Measurements from ENCODE around the gene CRMP1. TPM values are rescaled to one million over a fixed set of nuclear protein-coding genes. Genes with fewer than 3 reads are reported as not detected.

The CRMP1 gene
- polyA plus RNA-seq, 1 donor (not counting 4 experiments of a cell fraction or from before 2014, with no cell fraction given), result 0.03 TPM

GRCh38 chr4:5836943-5837342 is 55.9 kb downstream of the CRMP1 start:
- dilution Hi-C loops (cut with MboI; ENCODE audit: extremely low pct_ligation_motif_present, low sequenced_read_pairs), result no loop called here
- no peak overlapping the region for H3K4me2 ChIP-seq (ENCODE audit: control insufficient read depth, extremely low read depth, insufficient read depth, low read depth, low read length)
- H4K20me1 ChIP-seq (ENCODE audit: control insufficient read depth, extremely low read depth, insufficient read depth, low read length), result no peaks in the 10 kb centered on the region
- no peaks in the 10 kb centered on the region for H3K79me2 ChIP-seq (ENCODE audit: control insufficient read depth, insufficient read depth, low read length)
- TF ChIP-seq EZH2 (IDR thresholded peaks at IDR 0.05; ENCODE audit: low read length) (no peak), CTCF (optimal IDR thresholded peaks at IDR 0.05 in 1 of 3, IDR thresholded peaks at IDR 0.05 in 1 of 3, conservative IDR thresholded peaks at IDR 0.05 in 1 of 3; ENCODE audit: extremely low read depth in 1 of 3, insufficient read depth in 2 of 3, low read length in 3 of 3) (no peak)
- no peak overlapping the region for H3K4me3 ChIP-seq (ENCODE audit: control insufficient read depth in 2 of 3, extremely low read depth in 1 of 3, insufficient read depth in 2 of 3, low read depth in 1 of 3, low read length in 3 of 3)
- H3K27ac ChIP-seq (ENCODE audit: control insufficient read depth, insufficient read depth, low read length), result no peak overlapping the region
- no peaks in the 10 kb centered on the region for H3K9me3 ChIP-seq (ENCODE audit: control insufficient read depth, low read depth, low read length)
- no peaks in the 10 kb centered on the region for H3K27me3 ChIP-seq (ENCODE audit: control insufficient read depth, extremely low read depth, insufficient read depth, low read length)
- no peaks in the 10 kb centered on the region for H3K36me3 ChIP-seq (ENCODE audit: control insufficient read depth in 2 of 2, extremely low read depth in 1 of 2, insufficient read depth in 2 of 2, low read length in 2 of 2)
- H3K9ac ChIP-seq (ENCODE audit: control insufficient read depth, extremely low read depth, insufficient read depth, low read length), result no peak overlapping the region
- H3K4me1 ChIP-seq (ENCODE audit: control insufficient read depth, extremely low read depth, insufficient read depth, low read length), result no peaks in the 10 kb centered on the region
- DNase-seq (ENCODE audit: low read depth, low spot score) (no peak), FAIRE-seq (no peak)
- no peaks in the 10 kb centered on the region for H3K9me1 ChIP-seq (ENCODE audit: control insufficient read depth, extremely low read depth, insufficient read depth, low read length)
- no peak overlapping the region for H2AFZ ChIP-seq (ENCODE audit: control insufficient read depth, low read length)

- H3K36me3 ChIP-seq (ENCODE audit: control insufficient read depth in 2 of 2, extremely low read depth in 1 of 2, insufficient read depth in 2 of 2, low read length in 2 of 2), result peaks cover 4 to 12% of the 10 kb centered on the region in 2 experiments
- TF ChIP-seq EZH2 (IDR thresholded peaks at IDR 0.05; ENCODE audit: low read length) (no peak), CTCF (optimal IDR thresholded peaks at IDR 0.05 in 1 of 3, IDR thresholded peaks at IDR 0.05 in 1 of 3, conservative IDR thresholded peaks at IDR 0.05 in 1 of 3; ENCODE audit: extremely low read depth in 1 of 3, insufficient read depth in 2 of 3, low read length in 3 of 3) (no peak)
- no peaks in the 10 kb centered on the region for H3K9me3 ChIP-seq (ENCODE audit: control insufficient read depth, low read depth, low read length)
- no peak overlapping the region for H2AFZ ChIP-seq (ENCODE audit: control insufficient read depth, low read length)
- H3K9ac ChIP-seq (ENCODE audit: control insufficient read depth, extremely low read depth, insufficient read depth, low read length), result no peak overlapping the region
- dilution Hi-C loops (cut with MboI; ENCODE audit: extremely low pct_ligation_motif_present, low sequenced_read_pairs), result no loop called here
- DNase-seq (ENCODE audit: low read depth, low spot score) (no peak), FAIRE-seq (no peak)
- no peaks in the 10 kb centered on the region for H3K79me2 ChIP-seq (ENCODE audit: control insufficient read depth, insufficient read depth, low read length)
- no peak overlapping the region for H3K4me3 ChIP-seq (ENCODE audit: control insufficient read depth in 2 of 3, extremely low read depth in 1 of 3, insufficient read depth in 2 of 3, low read depth in 1 of 3, low read length in 3 of 3)
- H4K20me1 ChIP-seq (ENCODE audit: control insufficient read depth, extremely low read depth, insufficient read depth, low read length), result no peaks in the 10 kb centered on the region
- H3K9me1 ChIP-seq (ENCODE audit: control insufficient read depth, extremely low read depth, insufficient read depth, low read length), result no peaks in the 10 kb centered on the region
- H3K27me3 ChIP-seq (ENCODE audit: control insufficient read depth, extremely low read depth, insufficient read depth, low read length), result no peaks in the 10 kb centered on the region
- no peak overlapping the region for H3K4me2 ChIP-seq (ENCODE audit: control insufficient read depth, extremely low read depth, insufficient read depth, low read depth, low read length)
- H3K4me1 ChIP-seq (ENCODE audit: control insufficient read depth, extremely low read depth, insufficient read depth, low read length), result no peaks in the 10 kb centered on the region
- no peak overlapping the region for H3K27ac ChIP-seq (ENCODE audit: control insufficient read depth, insufficient read depth, low read length)
Observed at GRCh38 chr4:5828005-5828391, 64.9 kb downstream of the CRMP1 start.

Measured in keratinocyte (primary cell).